Breast epithelium (tissue), 3 donors: ENCODE results near the gene ZNF646.

ENCODE experiments used
- POLR2A ChIP-seq: fragments of 450-650 bp; IDR thresholded peaks from one replicate; pipeline ENCODE4 v1.6.1; 2016; ENCODE audit warnings: antibody characterized with exemption, mild to moderate bottlenecking, moderate library complexity
- TF ChIP-seq, protein P1 (sequence below), 3 donors: fragments of 450-650 bp; IDR thresholded peaks; one replicate each; pipeline ENCODE4 v1.5.1; 2016 to 2017; ENCODE audit warnings: antibody characterized with exemption in 3 of 3, mild to moderate bottlenecking in 3 of 3, moderate library complexity in 3 of 3

DNA sequence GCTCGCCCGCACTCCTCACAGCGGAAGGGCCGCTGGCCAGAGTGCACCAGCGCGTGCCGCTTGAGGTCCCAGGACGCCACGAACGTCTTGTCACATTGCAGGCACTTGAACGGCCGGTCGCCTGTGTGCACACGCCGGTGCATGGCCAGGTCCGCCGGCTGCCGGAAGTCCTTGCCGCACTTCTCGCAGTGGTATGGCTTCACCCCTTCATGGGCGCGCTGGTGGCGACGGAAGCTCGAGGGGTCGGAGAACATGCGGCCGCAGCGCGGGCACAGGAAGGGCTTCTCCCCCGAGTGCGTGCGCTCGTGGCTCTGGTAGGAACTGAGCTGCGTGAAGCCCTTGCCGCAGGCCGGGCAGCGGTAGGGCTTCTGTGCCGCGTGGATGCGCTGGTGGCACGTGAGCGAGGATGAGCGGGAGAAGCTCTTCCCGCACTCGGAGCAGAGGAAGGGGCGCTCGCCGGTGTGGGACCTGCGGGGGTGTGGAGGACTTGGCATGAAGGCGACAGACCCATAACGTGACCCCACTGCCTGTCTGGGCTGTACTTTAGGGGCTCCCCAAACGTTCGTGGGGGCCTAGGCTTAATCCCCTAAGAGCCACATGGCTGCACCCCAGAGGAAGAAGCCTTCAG, 12.3 kb upstream of the ZNF646 start:
- TF ChIP-seq POLR2A = no peak
- TF ChIP-seq, protein P1, sequence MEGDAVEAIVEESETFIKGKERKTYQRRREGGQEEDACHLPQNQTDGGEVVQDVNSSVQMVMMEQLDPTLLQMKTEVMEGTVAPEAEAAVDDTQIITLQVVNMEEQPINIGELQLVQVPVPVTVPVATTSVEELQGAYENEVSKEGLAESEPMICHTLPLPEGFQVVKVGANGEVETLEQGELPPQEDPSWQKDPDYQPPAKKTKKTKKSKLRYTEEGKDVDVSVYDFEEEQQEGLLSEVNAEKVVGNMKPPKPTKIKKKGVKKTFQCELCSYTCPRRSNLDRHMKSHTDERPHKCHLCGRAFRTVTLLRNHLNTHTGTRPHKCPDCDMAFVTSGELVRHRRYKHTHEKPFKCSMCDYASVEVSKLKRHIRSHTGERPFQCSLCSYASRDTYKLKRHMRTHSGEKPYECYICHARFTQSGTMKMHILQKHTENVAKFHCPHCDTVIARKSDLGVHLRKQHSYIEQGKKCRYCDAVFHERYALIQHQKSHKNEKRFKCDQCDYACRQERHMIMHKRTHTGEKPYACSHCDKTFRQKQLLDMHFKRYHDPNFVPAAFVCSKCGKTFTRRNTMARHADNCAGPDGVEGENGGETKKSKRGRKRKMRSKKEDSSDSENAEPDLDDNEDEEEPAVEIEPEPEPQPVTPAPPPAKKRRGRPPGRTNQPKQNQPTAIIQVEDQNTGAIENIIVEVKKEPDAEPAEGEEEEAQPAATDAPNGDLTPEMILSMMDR (IDR thresholded peaks at IDR 0.05) = no peak
